ENCODE results near the gene CYP46A1.

CYP46A1 gene

GRCh38 chr14:99674776-99675381, 9.2 kb upstream of the CYP46A1 start:
- DNase-seq: no peak

GRCh38 chr14:99675382-99675835, 8.7 kb upstream of the CYP46A1 start:
- DNase-seq: no peak

GRCh38 chr14:99675951-99676350, 8.1 kb upstream of the CYP46A1 start:
- DNase-seq: no peak

GRCh38 chr14:99676657-99677056, 7.4 kb upstream of the CYP46A1 start:
- no peak for DNase-seq

GRCh38 chr14:99677231-99678140, 6.6 kb upstream of the CYP46A1 start:
- DNase-seq: no peak

- no peak for DNase-seq
Measured at GRCh38 chr14:99678198-99678597, 5.9 kb upstream of the CYP46A1 start.

GRCh38 chr14:99679111-99679510, 5.0 kb upstream of the CYP46A1 start:
- DNase-seq: no peak

- DNase-seq: no peak
Measured at GRCh38 chr14:99679543-99679942, 4.6 kb upstream of the CYP46A1 start.

- no peak for DNase-seq
Measured at GRCh38 chr14:99679996-99680395, 4.1 kb upstream of the CYP46A1 start.

GRCh38 chr14:99681101-99681831, 2.8 kb upstream of the CYP46A1 start:
- no peak for DNase-seq

- peak; percentile 5 for DNase-seq
Measured at GRCh38 chr14:99681832-99682148, 2.3 kb upstream of the CYP46A1 start.

- peak; percentile 64 for DNase-seq
Measured at GRCh38 chr14:99682809-99683618, 1.1 kb upstream of the CYP46A1 start.

GRCh38 chr14:99684410-99684934, 374 bp downstream of the CYP46A1 start:
- peak; percentile 23 for DNase-seq

GRCh38 chr14:99685151-99685591, 1.1 kb downstream of the CYP46A1 start:
- no peak for DNase-seq

GRCh38 chr14:99685596-99685995, 1.5 kb downstream of the CYP46A1 start:
- no peak for DNase-seq

- no peak for DNase-seq
Measured at GRCh38 chr14:99686557-99687283, 2.6 kb downstream of the CYP46A1 start.

- no peak for DNase-seq
Measured at GRCh38 chr14:99687284-99688209, 3.4 kb downstream of the CYP46A1 start.

GRCh38 chr14:99688210-99688581, 4.1 kb downstream of the CYP46A1 start:
- no peak for DNase-seq

GRCh38 chr14:99688629-99689028, 4.5 kb downstream of the CYP46A1 start:
- no peak for DNase-seq

Data from NCI-H2171 (cell line).